AG04449 (cell line): ENCODE results near the gene ADGRL1.

Source experiments
- CTCF ChIA-PET: fragments of 350-600 bp; formaldehyde crosslinking; extraction: SDS; loops from one replicate; lab custom pipeline; 2021; ENCODE audit warnings: antibody characterized with exemption; lab: Yijun Ruan, JAX
- POLR2A ChIA-PET: fragments of 400-600, 350-600 bp; formaldehyde crosslinking; extraction: SDS; loops from one replicate; lab custom pipeline; 2020; ENCODE audit warnings: antibody characterized with exemption, inconsistent platforms; lab: Yijun Ruan, JAX
- DNase-seq: peaks from one replicate; pipeline ENCODE4 v3.0.0-alpha.2; 2010; ENCODE audit warnings: low read depth, low spot score
- H3K4me3 ChIP-seq: 2 replicates; pipeline ENCODE4 v1.5.1; 2011; ENCODE audit warnings: low read depth, mild to moderate bottlenecking, control low read depth, low read length
- TF ChIP-seq, protein P1 (sequence below): IDR thresholded peaks from one replicate; pipeline ENCODE4 v1.5.1; 2011; ENCODE audit warnings: mild to moderate bottlenecking, moderate library complexity, low read length, control low read depth, inconsistent platforms; ENCODE audit not compliant: insufficient read depth; ENCODE audit errors: missing control alignments

ADGRL1 gene

GRCh38 chr19:14145381-14145780 lies 60.6 kb downstream of the ADGRL1 start:
- ChIA-PET POLR2A (no interaction called here), CTCF (interaction anchor here (0.7 to 9.3 kb wide), 6 partner anchors 8 to 261 kb away, joined by 3 to 101 read pairs (median 18); partner anchors contain the start of gene ASF1B)
- no peak overlapping the region for H3K4me3 ChIP-seq
- TF ChIP-seq, protein P1, sequence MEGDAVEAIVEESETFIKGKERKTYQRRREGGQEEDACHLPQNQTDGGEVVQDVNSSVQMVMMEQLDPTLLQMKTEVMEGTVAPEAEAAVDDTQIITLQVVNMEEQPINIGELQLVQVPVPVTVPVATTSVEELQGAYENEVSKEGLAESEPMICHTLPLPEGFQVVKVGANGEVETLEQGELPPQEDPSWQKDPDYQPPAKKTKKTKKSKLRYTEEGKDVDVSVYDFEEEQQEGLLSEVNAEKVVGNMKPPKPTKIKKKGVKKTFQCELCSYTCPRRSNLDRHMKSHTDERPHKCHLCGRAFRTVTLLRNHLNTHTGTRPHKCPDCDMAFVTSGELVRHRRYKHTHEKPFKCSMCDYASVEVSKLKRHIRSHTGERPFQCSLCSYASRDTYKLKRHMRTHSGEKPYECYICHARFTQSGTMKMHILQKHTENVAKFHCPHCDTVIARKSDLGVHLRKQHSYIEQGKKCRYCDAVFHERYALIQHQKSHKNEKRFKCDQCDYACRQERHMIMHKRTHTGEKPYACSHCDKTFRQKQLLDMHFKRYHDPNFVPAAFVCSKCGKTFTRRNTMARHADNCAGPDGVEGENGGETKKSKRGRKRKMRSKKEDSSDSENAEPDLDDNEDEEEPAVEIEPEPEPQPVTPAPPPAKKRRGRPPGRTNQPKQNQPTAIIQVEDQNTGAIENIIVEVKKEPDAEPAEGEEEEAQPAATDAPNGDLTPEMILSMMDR, result no peak
- DNase-seq, result no peak

- TF ChIP-seq, protein P1, result no peak
- no peak for DNase-seq
- ChIA-PET POLR2A (no interaction called here), CTCF (interaction anchor here (1.4 to 7.2 kb wide), 2 partner anchors 206 to 207 kb away, joined by 7 to 106 read pairs; no protein-coding TSS in a partner anchor)
- no peak overlapping the region for H3K4me3 ChIP-seq
Observed at GRCh38 chr19:14142262-14143190, 63.4 kb downstream of the ADGRL1 start.

DNA sequence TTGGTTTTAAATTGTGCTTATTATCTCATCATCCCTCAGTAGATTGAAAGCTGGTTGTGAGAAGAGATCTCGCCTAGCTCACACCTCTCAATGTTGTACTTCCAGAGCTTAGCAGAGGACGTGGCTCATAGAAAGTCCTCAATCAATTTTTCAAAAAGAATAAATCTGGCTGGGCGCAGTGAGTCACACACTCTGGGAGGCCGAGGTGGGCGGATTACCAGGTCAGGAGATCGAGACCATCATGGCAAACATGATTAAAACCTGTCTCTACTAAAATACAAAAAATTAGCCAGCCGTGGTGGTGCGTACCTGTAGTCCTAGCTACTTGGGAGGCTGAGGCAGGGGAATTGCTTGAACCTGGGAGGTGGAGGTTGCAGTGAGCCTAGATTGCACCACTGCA lies 64.9 kb downstream of the ADGRL1 start:
- TF ChIP-seq, protein P1, result no peak
- DNase-seq, result no peak
- POLR2A ChIA-PET, result no interaction called here
- CTCF ChIA-PET, result interaction anchor here (1.1 to 7.2 kb wide), 2 partner anchors 69 to 208 kb away, joined by 3 to 106 read pairs; no protein-coding TSS in a partner anchor
- no peak overlapping the region for H3K4me3 ChIP-seq

- no peak for DNase-seq
- POLR2A ChIA-PET, result interaction anchor here (0.8 kb wide), 1 partner anchor 218 kb away, joined by 3 read pairs; no protein-coding TSS in a partner anchor
- no peak overlapping the region for H3K4me3 ChIP-seq
- CTCF ChIA-PET, result interaction anchor here (0.7 to 7.2 kb wide), 8 partner anchors 8 to 266 kb away, joined by 3 to 106 read pairs (median 4); no protein-coding TSS in a partner anchor
- TF ChIP-seq, protein P1, result no peak
Observed at GRCh38 chr19:14139944-14140343, 66.0 kb downstream of the ADGRL1 start.

- no peak for DNase-seq
- TF ChIP-seq, protein P1, result no peak
- no peak overlapping the region for H3K4me3 ChIP-seq
- ChIA-PET POLR2A (no interaction called here), CTCF (interaction anchor here (1.2 to 7.2 kb wide), 6 partner anchors 9 to 268 kb away, joined by 3 to 106 read pairs (median 8); no protein-coding TSS in a partner anchor)
Observed at GRCh38 chr19:14138576-14139265, 67.2 kb downstream of the ADGRL1 start.
